ENCODE data around the gene PRKAB2.

GRCh38 chr1:147162093-147162492, 10.2 kb downstream of the PRKAB2 start:
- TF ChIP-seq SUPT5H (IDR thresholded peaks at IDR 0.05): no peak
- TF ChIP-seq CTCF (IDR thresholded peaks at IDR 0.05 in 2 of 3, conservative IDR thresholded peaks at IDR 0.05 in 1 of 3; ENCODE audit: insufficient read depth in 2 of 3, low read depth in 1 of 3, low read length in 3 of 3): no peak
